ENCODE results near the gene ZNF555. TPM values are rescaled to one million over a fixed set of nuclear protein-coding genes. Genes with fewer than 3 reads are reported as not detected.

ZNF555 gene
- total RNA-seq, 4 donors from 2014 or later, result 3.0 to 7.5 (median 5.3) TPM

DNA sequence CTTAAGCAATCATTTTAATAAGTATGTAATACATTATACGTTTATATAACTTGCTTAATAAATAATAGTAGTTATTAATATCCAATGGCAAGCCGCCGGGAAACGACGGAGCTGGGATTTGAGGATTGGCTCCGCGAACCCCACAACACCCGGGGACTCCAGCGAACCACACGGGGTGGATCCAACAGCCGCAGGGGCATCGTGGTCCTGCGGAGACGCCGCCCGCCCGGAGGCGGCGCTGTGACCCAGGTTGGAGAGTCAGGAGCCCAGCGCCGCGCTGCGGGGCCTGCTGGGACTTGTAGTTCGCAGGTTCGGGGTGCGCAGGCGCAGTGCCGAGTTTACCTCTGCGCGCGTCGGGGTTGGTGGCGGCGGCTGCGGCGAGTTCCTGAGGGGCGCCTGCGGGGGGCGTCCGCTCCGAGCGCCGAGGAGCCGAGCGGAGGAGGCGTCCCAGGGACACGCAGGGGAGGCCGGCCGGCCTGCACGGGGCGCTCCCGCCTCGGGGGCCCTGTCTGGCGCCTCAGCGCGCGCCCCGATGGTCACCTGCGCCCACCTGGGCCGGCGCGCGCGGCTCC lies 21.6 kb upstream of the ZNF555 start, which contains the start of gene ZNF554:
ZNF554 (plus strand) TSS at position 329 of the 572 bp plus-strand sequence; CDS start at position 533, 204 bp downstream.
- Histone ChIP-seq H3K4me3 (peak within 1 kb of the TSS; percentile 85 to 97 (median 92)), H3K36me3 (peaks cover 0 to 18% (median 17%) of the 10 kb centered on the region in 4 donors), H3K27ac (replicated peaks in 1 of 4) (peak within 1 kb of the TSS; percentile 71 to 78 (median 72)), H3K9me3 (no peaks in the 10 kb centered on the region), H3K27me3 (no peaks in the 10 kb centered on the region), H3K4me1 (peaks cover 3 to 20% (median 18%) of the 10 kb centered on the region in 4 donors)
- 0% methylated on average over 9 of the region's 64 CpGs for WGBS
- peak; percentile 98 for DNase-seq (ENCODE audit: extremely low spot score)
- TF ChIP-seq, protein P1, sequence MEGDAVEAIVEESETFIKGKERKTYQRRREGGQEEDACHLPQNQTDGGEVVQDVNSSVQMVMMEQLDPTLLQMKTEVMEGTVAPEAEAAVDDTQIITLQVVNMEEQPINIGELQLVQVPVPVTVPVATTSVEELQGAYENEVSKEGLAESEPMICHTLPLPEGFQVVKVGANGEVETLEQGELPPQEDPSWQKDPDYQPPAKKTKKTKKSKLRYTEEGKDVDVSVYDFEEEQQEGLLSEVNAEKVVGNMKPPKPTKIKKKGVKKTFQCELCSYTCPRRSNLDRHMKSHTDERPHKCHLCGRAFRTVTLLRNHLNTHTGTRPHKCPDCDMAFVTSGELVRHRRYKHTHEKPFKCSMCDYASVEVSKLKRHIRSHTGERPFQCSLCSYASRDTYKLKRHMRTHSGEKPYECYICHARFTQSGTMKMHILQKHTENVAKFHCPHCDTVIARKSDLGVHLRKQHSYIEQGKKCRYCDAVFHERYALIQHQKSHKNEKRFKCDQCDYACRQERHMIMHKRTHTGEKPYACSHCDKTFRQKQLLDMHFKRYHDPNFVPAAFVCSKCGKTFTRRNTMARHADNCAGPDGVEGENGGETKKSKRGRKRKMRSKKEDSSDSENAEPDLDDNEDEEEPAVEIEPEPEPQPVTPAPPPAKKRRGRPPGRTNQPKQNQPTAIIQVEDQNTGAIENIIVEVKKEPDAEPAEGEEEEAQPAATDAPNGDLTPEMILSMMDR (IDR thresholded peaks at IDR 0.05), result peak; percentile 99
- TF ChIP-seq POLR2AphosphoS5 (IDR thresholded peaks at IDR 0.05), result peak; percentile 37 to 88
- TF ChIP-seq POLR2A (IDR thresholded peaks at IDR 0.05; ENCODE audit: low read depth), result no peak
- no peak for TF ChIP-seq EP300 (IDR thresholded peaks at IDR 0.05)
- intact Hi-C loops (cut with DNase I), result loop anchor here (1.0 kb wide), 1 partner anchor 34 kb away; the partner anchor contains the start of gene THOP1

- Histone ChIP-seq H3K36me3 (peaks cover 0 to 19% (median 16%) of the 10 kb centered on the region in 4 donors), H3K4me3 (peak overlapping the region; percentile 85 to 97 (median 92)), H3K27ac (replicated peaks in 1 of 4) (peak overlapping the region; percentile 71 to 78 (median 72)), H3K4me1 (peaks cover 3 to 20% (median 18%) of the 10 kb centered on the region in 4 donors), H3K27me3 (no peaks in the 10 kb centered on the region), H3K9me3 (no peaks in the 10 kb centered on the region)
- WGBS, result 4% methylated on average over 21 of the region's 36 CpGs
- intact Hi-C loops (cut with DNase I), result loop anchor here (1.0 kb wide), 1 partner anchor 35 kb away; the partner anchor contains the start of gene THOP1
- TF ChIP-seq EP300 (IDR thresholded peaks at IDR 0.05) (no peak), POLR2AphosphoS5 (IDR thresholded peaks at IDR 0.05) (no peak), POLR2A (IDR thresholded peaks at IDR 0.05; ENCODE audit: low read depth) (no peak)
- TF ChIP-seq, protein P1 (IDR thresholded peaks at IDR 0.05), result no peak
- DNase-seq (ENCODE audit: extremely low spot score), result no peak
These were observed 21.1 kb upstream of the ZNF555 start for GRCh38 chr19:2820112-2820702.

- intact Hi-C loops (cut with DNase I), result no loop called here
- 82% methylated on average over 3 of the region's 5 CpGs for WGBS
- H3K4me3 ChIP-seq, result no peak overlapping the region
- no peak for DNase-seq (ENCODE audit: extremely low spot score)
- peaks cover 3 to 20% (median 18%) of the 10 kb centered on the region in 4 donors for H3K4me1 ChIP-seq
- no peaks in the 10 kb centered on the region for H3K27me3 ChIP-seq
- H3K36me3 ChIP-seq, result peaks cover 0 to 35% (median 26%) of the 10 kb centered on the region in 4 donors
- H3K9me3 ChIP-seq, result no peaks in the 10 kb centered on the region
- no peak overlapping the region for H3K27ac ChIP-seq (replicated peaks in 1 of 4)
- TF ChIP-seq POLR2AphosphoS5 (IDR thresholded peaks at IDR 0.05), result no peak
These were observed 18.4 kb upstream of the ZNF555 start for GRCh38 chr19:2822846-2823245.

DNA sequence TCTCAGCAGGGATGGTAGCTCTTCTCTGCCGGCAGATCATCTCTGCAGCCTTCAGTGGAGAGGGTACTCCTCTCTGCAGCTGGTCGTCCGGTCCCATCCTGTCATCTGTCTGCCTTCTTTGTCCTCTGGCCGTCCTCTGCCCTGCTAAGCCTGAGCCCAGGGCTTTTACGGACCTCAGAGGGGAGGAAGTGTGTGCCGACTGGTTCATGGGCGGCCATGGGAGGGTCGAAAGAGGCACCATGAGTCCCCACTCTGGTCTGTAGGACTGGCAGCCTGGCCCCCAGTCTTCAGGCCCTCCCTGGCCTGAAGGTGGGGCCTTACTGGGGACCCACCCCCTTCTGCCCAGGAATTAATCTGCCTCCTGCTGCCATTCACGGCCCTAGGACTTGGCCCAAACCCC lies 17.6 kb upstream of the ZNF555 start:
- H3K4me1 ChIP-seq, result peaks cover 3 to 20% (median 18%) of the 10 kb centered on the region in 4 donors
- no peak for TF ChIP-seq EP300 (IDR thresholded peaks at IDR 0.05)
- TF ChIP-seq POLR2A (IDR thresholded peaks at IDR 0.05; ENCODE audit: low read depth), result no peak
- TF ChIP-seq, protein P1 (IDR thresholded peaks at IDR 0.05), result no peak
- no peak for TF ChIP-seq POLR2AphosphoS5 (IDR thresholded peaks at IDR 0.05)
- intact Hi-C loops (cut with DNase I), result no loop called here
- no peak overlapping the region for H3K27ac ChIP-seq (replicated peaks in 1 of 4)
- H3K4me3 ChIP-seq, result no peak overlapping the region
- DNase-seq (ENCODE audit: extremely low spot score), result no peak
- H3K36me3 ChIP-seq, result peaks cover 0 to 43% (median 33%) of the 10 kb centered on the region in 4 donors
- H3K9me3 ChIP-seq, result no peaks in the 10 kb centered on the region
- WGBS, result 79% methylated on average over 5 of the region's 9 CpGs
- H3K27me3 ChIP-seq, result no peaks in the 10 kb centered on the region

- no peaks in the 10 kb centered on the region for H3K27me3 ChIP-seq
- H3K4me1 ChIP-seq, result peaks cover 3 to 20% (median 18%) of the 10 kb centered on the region in 4 donors
- H3K4me3 ChIP-seq, result no peak overlapping the region
- 61% methylated on average over 3 of the region's 8 CpGs for WGBS
- intact Hi-C loops (cut with DNase I), result no loop called here
- no peak overlapping the region for H3K27ac ChIP-seq (replicated peaks in 1 of 4)
- TF ChIP-seq EP300 (IDR thresholded peaks at IDR 0.05) (no peak), POLR2AphosphoS5 (IDR thresholded peaks at IDR 0.05) (no peak), POLR2A (IDR thresholded peaks at IDR 0.05; ENCODE audit: low read depth) (no peak)
- TF ChIP-seq, protein P1 (IDR thresholded peaks at IDR 0.05), result no peak
- peaks cover 0 to 4% (median 0%) of the 10 kb centered on the region in 4 donors for H3K9me3 ChIP-seq
- peaks cover 0 to 48% (median 36%) of the 10 kb centered on the region in 4 donors for H3K36me3 ChIP-seq
- DNase-seq (ENCODE audit: extremely low spot score), result no peak
These were observed 17.1 kb upstream of the ZNF555 start for GRCh38 chr19:2824129-2824528.

Measured in esophagus muscularis mucosa (tissue), 4 donors.